MV-4-11 (cell line): ENCODE results near the gene SLC46A3.

Experiments
- DNase-seq: peaks from one replicate; lab custom pipeline; 2025; lab: John Stamatoyannopoulos, UW

The SLC46A3 gene

DNA sequence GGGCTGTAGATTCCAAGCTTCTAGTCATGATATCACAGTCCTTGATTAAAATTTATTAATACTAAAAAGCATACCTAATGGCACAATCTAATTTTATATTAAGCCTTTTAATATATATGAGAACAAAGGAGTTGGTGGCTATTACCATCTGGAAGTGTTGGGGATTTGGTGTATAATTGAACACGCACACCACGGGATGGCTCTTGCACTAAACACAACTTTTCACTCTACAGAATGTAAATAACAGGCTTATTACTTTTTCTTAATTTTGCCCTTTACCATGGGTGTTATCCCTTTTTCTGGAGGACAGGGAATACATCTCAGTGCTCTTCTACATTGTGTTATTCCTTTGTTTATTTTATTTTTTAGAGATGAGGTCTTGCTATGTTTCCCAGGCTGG is 38.2 kb downstream of the SLC46A3 start:
- no peak for DNase-seq

DNA sequence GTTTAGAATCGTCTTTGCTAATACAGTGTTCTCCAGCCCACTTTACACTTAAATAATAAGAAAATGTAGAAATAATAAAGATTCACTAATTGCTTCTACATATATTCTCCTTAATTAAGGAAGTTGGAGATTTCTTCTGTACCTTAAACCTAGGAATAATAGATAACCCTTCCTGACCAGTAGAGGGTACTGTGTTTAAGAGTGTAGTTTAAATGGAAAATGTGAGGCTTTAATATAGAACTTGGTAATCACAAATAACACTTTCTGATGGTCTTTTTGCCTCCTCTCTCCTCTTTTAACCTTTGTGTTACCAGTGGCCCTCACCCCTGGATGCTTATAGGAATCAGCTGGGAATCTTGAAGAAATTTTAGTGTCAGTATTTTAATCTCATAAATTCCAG is 39.1 kb downstream of the SLC46A3 start:
- DNase-seq: peak; percentile 25

DNA sequence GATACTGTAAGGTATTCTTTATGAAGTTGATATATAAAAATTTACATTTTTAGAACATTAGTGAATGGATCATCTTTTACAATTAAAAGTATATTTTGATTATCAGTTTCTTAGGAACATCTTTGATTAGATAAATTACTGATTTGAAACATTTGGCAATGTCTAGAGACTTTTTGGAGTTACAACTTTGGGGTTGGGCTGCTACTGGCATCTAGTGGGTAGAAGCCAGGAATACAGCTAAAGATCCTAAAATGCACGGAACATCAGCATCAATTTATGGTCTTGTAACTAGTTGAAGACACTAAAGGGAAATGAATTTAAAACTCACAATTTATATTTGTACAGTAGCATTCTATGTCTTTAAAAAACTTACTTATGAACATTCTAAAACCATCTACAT is 40.0 kb downstream of the SLC46A3 start:
- DNase-seq: peak; percentile 1

DNA sequence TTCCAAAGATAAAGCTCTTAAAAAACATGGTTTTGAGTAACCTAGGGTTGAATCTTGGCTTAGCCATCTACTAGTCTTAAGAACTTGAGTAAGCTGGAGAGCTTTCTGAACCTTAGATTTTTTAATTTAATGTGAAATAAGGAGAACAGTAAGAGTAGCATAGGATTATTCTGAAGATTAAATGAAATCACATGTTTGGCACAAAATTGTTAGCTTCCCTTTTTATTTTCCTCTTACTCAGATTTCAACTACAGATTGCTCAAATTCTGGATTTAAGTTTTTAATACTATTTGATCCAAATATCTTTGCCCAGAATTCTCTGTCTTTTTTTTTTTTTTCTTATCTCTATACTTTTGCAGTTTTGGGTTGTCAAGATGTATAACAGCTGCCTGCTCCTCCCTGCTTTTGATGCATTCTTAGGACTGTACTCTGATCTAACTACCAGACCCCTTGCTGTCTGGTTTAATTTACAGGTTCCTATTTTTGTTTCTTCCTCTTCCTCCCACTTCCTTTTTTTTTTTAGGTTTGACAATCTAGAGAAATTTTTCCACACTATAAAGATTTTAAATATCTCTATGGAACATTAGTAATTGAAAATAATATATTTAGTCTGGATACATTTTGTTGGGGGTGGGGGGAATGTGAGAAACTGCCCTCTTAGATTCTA is 47.5 kb downstream of the SLC46A3 start:
- DNase-seq: peak; percentile 64

DNA sequence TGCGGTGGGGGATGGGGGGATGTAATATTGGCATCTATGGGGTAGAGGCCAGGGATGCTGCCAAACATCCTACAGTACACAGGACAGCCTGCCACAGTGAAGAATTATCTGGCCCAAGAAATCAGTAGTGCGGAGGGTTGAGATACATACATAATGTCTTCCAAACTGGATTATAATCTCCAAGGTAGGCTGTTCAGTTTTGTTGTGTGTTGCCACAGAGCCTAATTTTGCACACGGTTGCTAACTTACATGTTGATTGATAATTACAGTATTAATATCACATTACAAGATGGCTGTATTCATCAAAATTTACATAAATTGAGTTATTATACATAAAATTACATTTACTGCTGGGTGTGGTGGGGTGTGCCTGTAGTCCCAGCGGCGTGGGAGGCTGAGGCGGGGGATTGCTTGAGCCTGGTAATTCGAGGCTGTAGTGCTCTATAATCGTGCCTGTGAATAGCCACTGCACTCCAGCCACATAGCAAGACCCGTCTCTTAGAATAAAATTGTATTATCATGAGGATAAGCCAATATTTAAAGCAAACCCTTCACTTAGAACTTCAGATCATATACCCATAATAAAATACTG is 51.8 kb downstream of the SLC46A3 start:
- DNase-seq: no peak

DNA sequence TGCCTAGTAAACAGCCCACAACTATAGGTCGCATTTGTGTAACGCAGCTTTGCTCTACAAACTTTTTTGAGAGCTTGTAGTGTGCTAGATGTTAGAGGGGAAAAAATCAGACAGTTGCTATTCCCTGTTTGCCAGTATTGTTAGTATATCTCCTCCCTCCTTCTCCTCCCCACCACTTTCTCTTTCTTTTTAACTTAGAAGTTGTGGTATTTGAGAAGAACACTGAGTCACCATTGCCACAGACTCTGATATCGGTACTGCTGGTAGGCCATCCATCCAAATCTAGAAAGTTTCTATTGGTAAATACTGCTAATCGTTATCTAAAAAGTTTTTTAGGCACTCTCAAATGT is 59.2 kb downstream of the SLC46A3 start:
- peak; percentile 58 for DNase-seq

DNA sequence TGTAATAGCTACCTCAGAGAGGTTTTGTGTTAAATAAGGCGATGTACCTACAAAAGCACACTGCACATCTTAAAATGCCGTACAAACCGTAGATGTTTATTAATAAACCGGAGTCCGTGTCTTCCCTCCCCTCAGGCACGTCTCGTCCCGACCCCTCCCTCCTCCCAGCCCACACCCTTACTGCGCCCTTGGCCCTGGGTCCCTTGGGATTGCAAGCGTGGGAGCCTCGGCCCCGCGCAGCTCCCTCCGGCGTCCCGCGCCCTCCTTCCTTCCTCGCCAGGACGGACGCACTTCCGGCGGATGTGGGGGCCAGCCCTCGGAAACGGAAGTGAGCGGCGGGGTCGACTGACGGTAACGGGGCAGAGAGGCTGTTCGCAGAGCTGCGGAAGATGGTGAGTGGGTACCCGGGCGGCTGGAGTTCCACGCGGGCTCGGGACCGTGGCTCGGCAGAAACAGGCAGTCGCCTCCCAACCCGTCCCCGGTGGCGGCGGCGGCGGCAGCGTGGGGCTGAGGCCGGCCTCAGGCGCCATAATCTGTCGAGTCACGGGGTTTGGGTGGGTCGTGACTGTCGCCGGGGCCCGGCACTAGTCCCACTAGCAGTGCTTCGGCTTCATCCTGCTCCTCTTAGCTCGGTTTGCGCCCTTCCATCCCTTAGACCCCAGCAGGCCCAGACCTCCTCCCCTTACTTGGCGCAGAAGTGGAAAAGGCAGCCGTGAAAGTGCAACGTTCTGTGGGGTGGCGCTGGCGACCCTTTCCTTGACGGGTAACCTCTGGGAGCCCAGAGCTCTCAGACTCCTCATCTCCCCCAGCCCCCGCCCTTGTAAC is 59.8 kb downstream of the SLC46A3 start, which contains the start of gene POMP:
Gene POMP, plus strand, starts transcription at position 335 of the 825 bp plus-strand sequence. Its CDS starts 55 bp downstream, at position 390.
- DNase-seq: peak; percentile 81

DNA sequence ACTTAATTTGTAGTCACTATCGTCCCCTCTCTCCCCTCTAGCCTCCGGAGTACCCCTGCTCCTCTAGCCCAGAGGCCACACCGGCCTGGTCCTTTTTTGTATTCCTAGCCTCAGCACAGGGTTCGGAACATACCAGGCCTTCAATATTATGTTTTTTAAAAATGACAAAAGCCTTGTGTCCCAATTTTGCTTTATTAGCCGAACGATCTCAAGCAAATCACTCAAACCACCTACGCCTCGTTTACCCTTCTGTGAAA is 60.3 kb downstream of the SLC46A3 start:
- no peak for DNase-seq

DNA sequence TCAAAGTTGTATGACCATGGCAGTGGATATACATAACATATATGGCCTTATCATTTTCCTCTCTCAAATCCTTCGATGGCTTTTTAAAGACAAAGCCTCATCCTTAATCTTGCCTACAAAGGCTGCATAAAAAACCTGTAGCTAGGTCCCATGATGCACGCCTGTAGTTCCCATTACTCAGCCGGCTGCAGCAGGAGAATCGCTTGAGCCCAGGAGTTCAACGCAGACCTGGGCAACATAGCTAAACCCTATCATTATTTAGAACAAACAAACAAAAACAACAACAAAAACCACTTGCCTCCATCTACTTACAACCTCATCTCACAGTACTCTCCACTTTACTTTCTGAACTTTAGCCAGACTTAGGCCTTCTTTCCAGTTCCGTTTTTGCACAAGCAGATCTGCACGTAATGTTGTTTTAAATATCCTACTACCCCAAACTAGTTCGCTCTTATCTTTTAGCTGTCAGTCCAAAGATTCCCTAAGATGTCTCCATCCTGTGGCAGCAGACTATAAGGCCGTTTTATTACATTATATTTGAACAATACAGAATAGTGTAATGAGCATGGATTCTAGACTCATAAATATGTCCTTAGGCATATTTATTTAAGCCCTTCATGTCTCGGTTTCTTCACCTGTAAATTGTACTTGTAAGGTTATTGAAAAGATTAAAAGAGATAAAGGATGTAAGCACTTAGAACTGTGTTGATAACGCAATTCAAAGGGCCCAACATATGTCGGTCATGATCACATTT is 60.8 kb downstream of the SLC46A3 start:
- DNase-seq: peak; percentile 64

DNA sequence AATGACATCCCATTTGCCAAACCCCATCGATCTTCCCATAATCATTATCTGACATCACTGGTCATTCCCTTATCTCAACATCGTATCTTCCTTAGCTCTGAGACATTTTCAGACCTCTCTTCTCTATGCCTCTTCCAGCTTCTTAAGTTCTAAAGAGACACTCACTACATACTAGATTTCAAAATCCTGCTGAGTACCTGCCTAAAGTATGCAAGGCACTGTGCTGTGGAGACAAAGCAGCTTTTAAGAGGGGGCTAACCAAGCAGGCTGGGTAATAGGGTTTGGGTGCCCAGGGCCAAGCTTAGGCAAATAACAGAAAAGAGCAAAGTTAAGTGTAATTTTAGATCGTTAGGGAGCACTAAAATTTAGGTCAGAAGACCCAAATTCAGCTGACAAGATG is 63.2 kb downstream of the SLC46A3 start:
- DNase-seq: no peak

DNA sequence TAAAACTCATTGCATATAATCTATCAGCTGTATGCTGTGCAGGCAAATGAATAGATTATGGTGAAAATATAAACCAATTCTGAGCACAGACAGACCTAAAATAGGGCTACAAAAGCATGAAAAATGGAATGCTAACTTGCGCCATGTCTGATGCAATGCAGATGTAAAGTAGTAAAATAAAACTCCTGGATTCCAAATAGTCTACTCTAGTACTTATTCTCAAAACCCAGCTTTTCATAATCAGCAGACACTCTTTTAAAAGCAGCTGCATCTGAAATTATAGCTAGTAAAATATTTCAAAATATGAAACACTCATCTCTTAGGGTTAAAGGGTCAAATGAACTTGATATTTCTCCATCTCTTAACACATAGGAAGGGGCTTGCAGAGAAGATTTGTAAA is 64.5 kb downstream of the SLC46A3 start:
- no peak for DNase-seq

DNA sequence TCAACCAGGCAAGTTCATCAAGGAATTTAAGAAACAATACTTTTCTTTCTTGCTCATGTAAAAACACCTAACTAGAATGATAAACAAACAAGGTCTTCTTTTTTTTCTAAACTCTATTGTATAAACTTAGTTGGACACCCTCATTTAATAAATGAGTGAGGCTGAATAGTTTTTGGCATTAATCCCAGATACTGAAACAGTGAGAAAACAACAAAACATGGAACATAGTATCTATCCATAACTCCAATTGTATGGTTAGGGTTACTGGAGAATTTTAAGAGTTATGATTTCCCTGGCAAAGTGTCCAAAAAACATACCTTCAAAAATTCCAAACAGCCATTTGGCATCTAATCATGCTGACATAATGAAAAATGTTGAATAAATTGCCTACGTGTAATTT is 65.7 kb downstream of the SLC46A3 start:
- DNase-seq: no peak

DNA sequence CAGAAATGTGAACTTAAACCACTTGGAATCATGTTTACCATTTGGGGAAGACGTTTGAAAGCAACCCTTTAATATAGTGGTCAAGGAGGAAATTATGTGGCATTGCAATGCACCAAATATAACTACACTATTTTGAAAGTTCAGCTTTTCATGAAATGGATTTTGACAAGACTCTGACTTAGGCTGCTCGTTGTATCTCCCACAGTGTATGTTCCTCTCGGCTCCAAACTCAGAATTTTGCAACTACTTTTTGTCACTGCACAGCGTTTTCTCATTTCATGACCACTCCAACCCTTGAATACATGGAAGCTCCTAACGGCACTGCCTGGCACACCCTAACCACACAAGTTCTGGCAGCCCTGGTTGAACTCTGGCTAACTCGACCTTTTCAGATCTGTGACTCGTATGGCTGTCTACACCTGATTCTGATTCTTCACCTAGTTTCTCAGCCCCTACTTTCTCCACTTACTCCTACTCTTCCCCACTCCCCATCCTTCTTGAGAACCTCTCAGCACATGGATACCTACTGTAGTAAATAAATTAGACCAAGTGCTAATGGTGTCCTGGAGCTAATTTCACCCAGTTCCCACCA is 66.9 kb downstream of the SLC46A3 start:
- peak; percentile 58 for DNase-seq

DNA sequence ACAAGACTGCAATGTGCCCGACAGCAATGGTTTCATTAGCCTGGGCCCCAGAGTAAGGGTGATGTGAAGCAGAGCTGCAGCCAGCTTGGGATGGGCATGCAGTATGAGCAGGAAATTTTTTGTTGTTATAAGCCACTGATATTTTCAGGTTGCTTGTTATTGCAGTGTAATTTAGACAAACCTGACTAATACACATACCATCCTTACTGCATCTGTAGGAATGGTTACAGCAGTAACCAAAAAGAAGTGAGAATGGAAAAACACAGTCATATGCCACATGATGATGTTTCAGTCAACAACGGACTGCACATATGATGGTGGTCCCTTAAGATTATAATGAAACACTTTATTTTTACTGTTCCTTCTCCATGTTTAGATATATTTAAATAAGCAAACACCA is 68.5 kb downstream of the SLC46A3 start:
- DNase-seq: no peak
